IPS-NIHi11 (cell line): ENCODE measurements around the gene GPC4.

Experiments
- DNase-seq: peaks from one replicate; pipeline ENCODE4 v3.0.0; 2012; ENCODE audit warnings: mixed read lengths, low spot score

Gene GPC4

GRCh38 chrX:133410550-133410949 is 4.7 kb downstream of the GPC4 start:
- DNase-seq, result no peak

- no peak for DNase-seq
Observed at GRCh38 chrX:133405498-133406185, 9.6 kb downstream of the GPC4 start.

- DNase-seq, result no peak
Observed at GRCh38 chrX:133403984-133404383, 11.3 kb downstream of the GPC4 start.

- DNase-seq, result no peak
Observed at GRCh38 chrX:133402830-133403625, 12.3 kb downstream of the GPC4 start.

- DNase-seq, result no peak
Observed at GRCh38 chrX:133402042-133402453, 13.2 kb downstream of the GPC4 start.

- no peak for DNase-seq
Observed at GRCh38 chrX:133401536-133401935, 13.8 kb downstream of the GPC4 start.

- DNase-seq, result no peak
Observed at GRCh38 chrX:133399411-133399810, 15.9 kb downstream of the GPC4 start.

GRCh38 chrX:133394765-133395164 is 20.5 kb downstream of the GPC4 start:
- DNase-seq, result no peak

GRCh38 chrX:133392671-133393070 is 22.6 kb downstream of the GPC4 start:
- DNase-seq, result no peak

GRCh38 chrX:133391111-133391510 is 24.2 kb downstream of the GPC4 start:
- no peak for DNase-seq

GRCh38 chrX:133390676-133391075 is 24.6 kb downstream of the GPC4 start:
- no peak for DNase-seq

GRCh38 chrX:133389975-133390374 is 25.3 kb downstream of the GPC4 start:
- DNase-seq, result no peak

GRCh38 chrX:133384454-133384853 is 30.8 kb downstream of the GPC4 start:
- no peak for DNase-seq

- DNase-seq, result no peak
Observed at GRCh38 chrX:133380711-133381619, 34.3 kb downstream of the GPC4 start.

- no peak for DNase-seq
Observed at GRCh38 chrX:133376422-133376821, 38.9 kb downstream of the GPC4 start.

GRCh38 chrX:133375615-133376340 is 39.5 kb downstream of the GPC4 start:
- DNase-seq, result peak; percentile 7

- no peak for DNase-seq
Observed at GRCh38 chrX:133374874-133375387, 40.4 kb downstream of the GPC4 start.

GRCh38 chrX:133373386-133374079 is 41.8 kb downstream of the GPC4 start:
- no peak for DNase-seq

GRCh38 chrX:133370696-133371275 is 44.5 kb downstream of the GPC4 start:
- DNase-seq, result no peak

GRCh38 chrX:133369065-133369464 is 46.2 kb downstream of the GPC4 start:
- DNase-seq, result no peak

GRCh38 chrX:133366735-133367134 is 48.6 kb downstream of the GPC4 start:
- DNase-seq, result no peak
